GM23248 (cell line): Measurements from ENCODE around the gene GBP6.

Experiments used
- EZH2 ChIP-seq: fragments of 200-600 bp; sonication (generic); IDR thresholded peaks from 2 replicates; pipeline ENCODE4 v1.6.1; 2018; ENCODE audit warnings: antibody characterized with exemption, mild to moderate bottlenecking; ENCODE audit not compliant: insufficient read depth, poor library complexity, severe bottlenecking
- EZH2phosphoT487 ChIP-seq: fragments of 200-600 bp; sonication (generic); IDR thresholded peaks from 2 replicates; pipeline ENCODE4 v1.6.1; 2018; ENCODE audit warnings: antibody characterized with exemption, moderate library complexity, mild to moderate bottlenecking, low read depth; ENCODE audit not compliant: insufficient read depth

DNA sequence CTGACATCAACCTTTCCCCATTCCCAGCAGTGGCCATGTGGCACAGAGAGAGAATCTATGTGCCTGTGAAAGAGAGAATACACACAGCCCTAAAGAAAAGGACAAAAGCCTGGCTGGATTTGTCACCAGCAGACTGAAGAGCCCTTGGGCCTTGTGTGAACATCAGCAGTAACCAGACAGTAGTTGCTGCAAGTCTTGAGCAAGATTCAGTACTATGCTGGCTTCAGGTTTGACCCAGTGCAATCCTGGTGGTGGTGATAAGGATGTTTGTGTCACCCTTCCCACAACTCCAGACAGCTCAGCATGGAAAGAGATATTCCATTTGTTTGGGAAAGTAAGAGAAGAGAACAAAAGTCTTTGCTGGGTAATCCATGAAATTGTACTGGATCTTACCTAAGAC is 28.4 kb upstream of the GBP6 start:
- TF ChIP-seq EZH2 (no peak), EZH2phosphoT487 (no peak)
